ENCODE measurements around the gene GABPB1. TPM values are rescaled to one million over a fixed set of nuclear protein-coding genes. Genes with fewer than 3 reads are reported as not detected.

The GABPB1 gene
- total and polyA plus RNA-seq, 2 of the 13 experiments (the other 11 are each of a cell fraction or from before 2014, with no cell fraction given) = 17.5 to 39.5 TPM

GRCh38 chr15:50353975-50354837 is 792 bp downstream of the GABPB1 start (continued):
- TF ChIP-seq ZHX2 (IDR thresholded peaks at IDR 0.05; ENCODE audit: low read depth) (no peak), ZHX2 (CRISPR knock-in tag; IDR thresholded peaks at IDR 0.05; ENCODE audit: borderline replicate concordance) (no peak), NR2F6 (IDR thresholded peaks at IDR 0.05) (no peak), NR2F6 (CRISPR knock-in tag; IDR thresholded peaks at IDR 0.05) (no peak), SUZ12 (IDR thresholded peaks at IDR 0.05; ENCODE audit: low read depth, low read length) (no peak), ZNF274 (CRISPR knock-in tag; IDR thresholded peaks at IDR 0.05) (no peak), SYNCRIP (IDR thresholded peaks at IDR 0.05; ENCODE audit: insufficient read depth, low read depth, low read length) (no peak), RNF2 (conservative IDR thresholded peaks at IDR 0.05; ENCODE audit: low read depth) (no peak), ZNF468 (CRISPR knock-in tag; IDR thresholded peaks at IDR 0.05) (0 out of 2 replicates have a peak, but pooled peaks have one; percentile 54), ZNF34 (CRISPR knock-in tag; IDR thresholded peaks at IDR 0.05; ENCODE audit: borderline replicate concordance) (no peak), PATZ1 (CRISPR knock-in tag; IDR thresholded peaks at IDR 0.05) (no peak), ZNF577 (CRISPR knock-in tag; IDR thresholded peaks at IDR 0.05; ENCODE audit: borderline replicate concordance, low read depth) (no peak), ZNF776 (CRISPR knock-in tag; IDR thresholded peaks at IDR 0.05) (peak; percentile 16; the same call in 1 of the 2 replicates), DR1 (CRISPR knock-in tag; IDR thresholded peaks at IDR 0.05) (peak; percentile 62; the same call in 1 of the 2 replicates)
- TF ChIP-seq, protein P1, sequence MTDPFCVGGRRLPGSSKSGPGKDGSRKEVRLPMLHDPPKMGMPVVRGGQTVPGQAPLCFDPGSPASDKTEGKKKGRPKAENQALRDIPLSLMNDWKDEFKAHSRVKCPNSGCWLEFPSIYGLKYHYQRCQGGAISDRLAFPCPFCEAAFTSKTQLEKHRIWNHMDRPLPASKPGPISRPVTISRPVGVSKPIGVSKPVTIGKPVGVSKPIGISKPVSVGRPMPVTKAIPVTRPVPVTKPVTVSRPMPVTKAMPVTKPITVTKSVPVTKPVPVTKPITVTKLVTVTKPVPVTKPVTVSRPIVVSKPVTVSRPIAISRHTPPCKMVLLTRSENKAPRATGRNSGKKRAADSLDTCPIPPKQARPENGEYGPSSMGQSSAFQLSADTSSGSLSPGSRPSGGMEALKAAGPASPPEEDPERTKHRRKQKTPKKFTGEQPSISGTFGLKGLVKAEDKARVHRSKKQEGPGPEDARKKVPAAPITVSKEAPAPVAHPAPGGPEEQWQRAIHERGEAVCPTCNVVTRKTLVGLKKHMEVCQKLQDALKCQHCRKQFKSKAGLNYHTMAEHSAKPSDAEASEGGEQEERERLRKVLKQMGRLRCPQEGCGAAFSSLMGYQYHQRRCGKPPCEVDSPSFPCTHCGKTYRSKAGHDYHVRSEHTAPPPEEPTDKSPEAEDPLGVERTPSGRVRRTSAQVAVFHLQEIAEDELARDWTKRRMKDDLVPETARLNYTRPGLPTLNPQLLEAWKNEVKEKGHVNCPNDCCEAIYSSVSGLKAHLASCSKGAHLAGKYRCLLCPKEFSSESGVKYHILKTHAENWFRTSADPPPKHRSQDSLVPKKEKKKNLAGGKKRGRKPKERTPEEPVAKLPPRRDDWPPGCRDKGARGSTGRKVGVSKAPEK (CRISPR knock-in tag; IDR thresholded peaks at IDR 0.05; ENCODE audit: borderline replicate concordance) = no peak
- TF ChIP-seq, protein P2, sequence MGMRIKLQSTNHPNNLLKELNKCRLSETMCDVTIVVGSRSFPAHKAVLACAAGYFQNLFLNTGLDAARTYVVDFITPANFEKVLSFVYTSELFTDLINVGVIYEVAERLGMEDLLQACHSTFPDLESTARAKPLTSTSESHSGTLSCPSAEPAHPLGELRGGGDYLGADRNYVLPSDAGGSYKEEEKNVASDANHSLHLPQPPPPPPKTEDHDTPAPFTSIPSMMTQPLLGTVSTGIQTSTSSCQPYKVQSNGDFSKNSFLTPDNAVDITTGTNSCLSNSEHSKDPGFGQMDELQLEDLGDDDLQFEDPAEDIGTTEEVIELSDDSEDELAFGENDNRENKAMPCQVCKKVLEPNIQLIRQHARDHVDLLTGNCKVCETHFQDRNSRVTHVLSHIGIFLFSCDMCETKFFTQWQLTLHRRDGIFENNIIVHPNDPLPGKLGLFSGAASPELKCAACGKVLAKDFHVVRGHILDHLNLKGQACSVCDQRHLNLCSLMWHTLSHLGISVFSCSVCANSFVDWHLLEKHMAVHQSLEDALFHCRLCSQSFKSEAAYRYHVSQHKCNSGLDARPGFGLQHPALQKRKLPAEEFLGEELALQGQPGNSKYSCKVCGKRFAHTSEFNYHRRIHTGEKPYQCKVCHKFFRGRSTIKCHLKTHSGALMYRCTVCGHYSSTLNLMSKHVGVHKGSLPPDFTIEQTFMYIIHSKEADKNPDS (CRISPR knock-in tag; IDR thresholded peaks at IDR 0.05) = no peak; the same call in 1 of the 2 replicates

Data from HepG2 (cell line).